Naive B cell (primary cell): ENCODE results near the gene ZNF211. TPM values are rescaled to one million over a fixed set of nuclear protein-coding genes. Genes with fewer than 3 reads are reported as not detected.
A peak's percentile ranks its signal among the peaks of the same experiment; 100 is the strongest.

Experiments
- ATAC-seq, 2 donors: fragments of 150-1000 bp; cut with Tn5 transposase; 2 replicates each; pipeline ENCODE4 v1.10.0; 2021; ENCODE audit warnings: low read depth in 2 of 2, mild to moderate bottlenecking in 2 of 2, moderate library complexity in 2 of 2
- DNase-seq: peaks from one replicate; pipeline ENCODE4 v3.0.0; 2022
- H3K27ac Mint-ChIP-seq, 6 donors: one replicate each; pipeline ENCODE4 v1.8.0; 2020 to 2022; ENCODE audit warnings: mild to moderate bottlenecking in 6 of 6, mixed read lengths in 6 of 6, moderate library complexity in 5 of 6, inconsistent platforms in 2 of 6
- H3K27me3 Mint-ChIP-seq, 3 donors: one replicate each; pipeline ENCODE4 v1.8.0; 2021 to 2022; ENCODE audit warnings: mixed read lengths in 3 of 3, mild to moderate bottlenecking in 1 of 3
- H3K36me3 Mint-ChIP-seq, 2 donors: one replicate each; pipeline ENCODE4 v1.8.0; 2020 to 2022; ENCODE audit warnings: mixed read lengths in 2 of 2, inconsistent platforms in 1 of 2, mild to moderate bottlenecking in 1 of 2
- H3K4me1 Mint-ChIP-seq, 3 donors: one replicate each; pipeline ENCODE4 v1.8.0; 2020 to 2022; ENCODE audit warnings: mixed read lengths in 3 of 3, inconsistent platforms in 1 of 3, mild to moderate bottlenecking in 1 of 3, moderate library complexity in 1 of 3
- H3K4me3 Mint-ChIP-seq, 8 donors: one replicate each; pipeline ENCODE4 v1.8.0; 2020 to 2022; ENCODE audit warnings: mild to moderate bottlenecking in 8 of 8, mixed read lengths in 8 of 8, moderate library complexity in 8 of 8, inconsistent platforms in 2 of 8
- H3K9me3 Mint-ChIP-seq, 7 donors: one replicate each; pipeline ENCODE4 v1.8.0; 2020 to 2022; ENCODE audit warnings: mixed read lengths in 7 of 7, mild to moderate bottlenecking in 5 of 7, inconsistent platforms in 2 of 7, moderate library complexity in 1 of 7
- polyA plus RNA-seq, 6 donors: library from polyadenylated mRNA; unstranded; fragments of 300-500 nt; fragmentation: Illumina TruSeq; gene quantifications; one replicate each; pipeline ENCODE4 v1.2.3, GENCODE V29; 2021; ENCODE audit warnings: low read depth in 6 of 6

ZNF211 gene
- polyA plus RNA-seq, 6 donors from 2014 or later = 17.0 to 27.4 (median 20.9) TPM; not detected in 1

DNA sequence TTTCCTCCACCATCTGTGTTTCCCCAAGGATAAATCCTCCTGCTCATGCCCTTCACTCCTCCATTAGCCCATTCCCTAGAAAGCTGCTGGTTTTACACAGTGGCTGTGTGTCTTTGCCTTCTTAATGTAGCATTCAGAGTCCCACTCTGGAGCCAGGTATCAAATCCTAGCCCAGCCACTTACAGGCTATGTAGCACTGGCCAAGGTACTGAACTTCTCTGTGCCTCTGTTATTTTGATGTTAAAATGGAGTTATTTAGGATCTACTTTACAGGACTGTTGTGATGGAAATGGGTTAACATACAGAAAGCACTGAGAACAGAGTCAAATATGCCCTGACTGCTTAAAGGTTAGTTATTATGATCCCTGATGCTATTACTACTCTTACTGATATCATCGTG is 34.3 kb downstream of the ZNF211 start:
- Mint-ChIP-seq H3K36me3 (no peaks in the 10 kb centered on the region), H3K4me3 (no peak overlapping the region), H3K27ac (no peak overlapping the region), H3K9me3 (peaks cover 0 to 2% (median 0%) of the 10 kb centered on the region in 7 donors), H3K27me3 (peaks cover 27 to 62% (median 41%) of the 10 kb centered on the region in 3 donors), H3K4me1 (peaks cover 5 to 12% (median 6%) of the 10 kb centered on the region in 3 donors)
- DNase-seq (no peak), ATAC-seq (no peak)

DNA sequence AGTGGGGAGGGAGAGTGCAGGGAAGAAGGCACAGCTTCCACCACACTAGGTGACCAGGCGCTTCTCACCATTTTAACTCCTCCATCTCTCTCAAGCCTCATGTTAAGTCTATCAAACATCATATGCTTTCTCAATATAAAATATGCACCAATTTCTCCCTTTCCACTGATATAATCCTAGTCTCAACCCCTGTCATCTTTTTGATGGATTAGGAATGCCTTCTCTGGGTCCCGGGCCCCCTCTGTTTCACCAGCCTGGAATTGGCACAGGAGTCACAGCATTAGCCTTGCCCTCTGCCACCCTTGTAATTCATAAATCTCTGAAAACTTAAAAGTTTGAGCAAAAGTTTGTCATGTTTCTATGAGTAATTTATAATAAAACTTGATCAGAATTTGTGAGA is 35.7 kb downstream of the ZNF211 start, which contains the start of gene ZSCAN4:
ZSCAN4 (plus strand) TSS at position 301 of the 400 bp plus-strand sequence. CDS start 7,211 bp downstream, outside the sequence.
- peaks cover 0 to 2% (median 0%) of the 10 kb centered on the region in 7 donors for H3K9me3 Mint-ChIP-seq
- no peak within 1 kb of the TSS for H3K27ac Mint-ChIP-seq
- peaks cover 26 to 57% (median 45%) of the 10 kb centered on the region in 3 donors for H3K27me3 Mint-ChIP-seq
- ATAC-seq (no peak), DNase-seq (no peak)
- peaks cover 5 to 11% (median 6%) of the 10 kb centered on the region in 3 donors for H3K4me1 Mint-ChIP-seq
- no peak within 1 kb of the TSS for H3K4me3 Mint-ChIP-seq
- no peaks in the 10 kb centered on the region for H3K36me3 Mint-ChIP-seq

DNA sequence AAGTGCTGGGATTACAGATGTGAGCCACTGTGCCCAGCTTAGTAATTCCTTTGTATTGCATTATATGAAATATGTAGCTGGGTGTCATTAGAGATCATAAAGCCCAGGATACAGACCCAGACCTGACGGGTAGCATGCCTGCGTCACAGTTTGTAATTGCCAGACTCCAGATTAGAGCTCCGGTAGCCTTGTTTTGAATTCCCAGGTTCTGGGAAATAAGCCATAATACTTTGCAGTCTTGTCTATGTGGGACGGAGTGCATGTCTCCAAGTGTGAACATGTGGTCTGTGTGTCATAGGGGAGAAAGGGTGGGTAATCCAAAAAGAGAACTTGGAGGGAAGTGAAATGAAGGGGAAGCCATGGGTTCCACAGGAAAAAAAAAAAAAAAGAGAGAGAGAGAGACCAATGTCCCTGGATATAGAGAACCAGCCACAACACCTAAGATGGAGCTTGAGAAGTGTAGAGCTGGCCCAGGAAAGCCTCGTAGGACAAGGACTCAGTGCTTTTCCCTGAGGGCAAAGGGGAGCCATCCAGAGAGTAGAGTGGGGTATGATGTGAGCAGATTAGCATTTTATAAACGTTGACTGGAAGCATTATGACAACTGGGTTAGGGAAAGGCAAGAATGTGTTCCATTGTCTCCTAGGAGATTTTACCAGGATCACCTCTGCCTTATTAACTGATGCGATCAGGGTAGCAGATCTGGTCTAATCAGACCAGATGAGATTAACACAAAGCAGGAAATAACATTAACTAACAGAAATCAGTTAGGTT is 38.3 kb downstream of the ZNF211 start:
- Mint-ChIP-seq H3K9me3 (peaks cover 0 to 5% (median 1%) of the 10 kb centered on the region in 7 donors), H3K4me1 (no peaks in the 10 kb centered on the region), H3K27me3 (peaks cover 10 to 34% (median 33%) of the 10 kb centered on the region in 3 donors), H3K27ac (no peak overlapping the region), H3K4me3 (no peak overlapping the region), H3K36me3 (no peaks in the 10 kb centered on the region)
- ATAC-seq (no peak), DNase-seq (no peak)

DNA sequence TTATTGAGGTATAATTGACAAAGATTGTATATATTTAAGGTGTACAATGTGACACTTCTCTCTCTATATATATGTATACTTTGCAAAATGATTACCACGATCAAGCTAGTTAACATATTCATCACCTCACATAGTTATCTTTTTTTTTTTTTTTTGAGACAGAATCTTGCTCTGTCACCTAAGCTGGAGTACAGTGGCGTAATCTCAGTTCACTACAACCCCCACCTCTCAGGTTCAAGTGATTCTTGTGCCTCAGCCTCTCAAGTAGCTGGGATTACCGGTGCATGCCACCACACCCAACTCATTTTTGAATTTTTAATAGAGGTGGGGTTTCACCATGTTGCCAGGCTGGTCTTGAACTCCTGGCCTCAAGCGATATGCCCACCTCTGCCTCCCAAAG is 39.5 kb downstream of the ZNF211 start:
- Mint-ChIP-seq H3K4me3 (no peak overlapping the region), H3K4me1 (no peaks in the 10 kb centered on the region), H3K27me3 (peaks cover 17 to 28% (median 27%) of the 10 kb centered on the region in 3 donors), H3K9me3 (peaks cover 0 to 5% (median 2%) of the 10 kb centered on the region in 7 donors), H3K27ac (no peak overlapping the region), H3K36me3 (no peaks in the 10 kb centered on the region)
- DNase-seq (no peak), ATAC-seq (no peak)

DNA sequence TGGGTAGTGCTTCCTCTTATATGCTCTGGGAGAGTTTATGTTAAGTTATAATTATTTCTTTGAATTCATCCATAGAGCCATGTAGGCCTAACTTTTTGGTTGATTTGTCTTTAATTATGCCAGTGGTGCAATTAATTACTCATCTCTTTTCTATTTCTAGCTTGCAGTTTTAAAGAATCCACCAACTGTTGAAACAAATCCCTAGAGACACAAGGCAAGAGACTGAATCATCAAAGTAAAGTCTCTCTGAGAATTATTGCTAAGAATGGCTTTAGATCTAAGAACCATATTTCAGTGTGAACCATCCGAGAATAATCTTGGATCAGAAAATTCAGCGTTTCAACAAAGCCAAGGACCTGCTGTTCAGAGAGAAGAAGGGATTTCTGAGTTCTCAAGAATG is 42.9 kb downstream of the ZNF211 start:
- no peak for DNase-seq
- ATAC-seq = no peak
- Mint-ChIP-seq H3K4me1 (no peaks in the 10 kb centered on the region), H3K9me3 (peaks cover 0 to 5% (median 2%) of the 10 kb centered on the region in 7 donors), H3K27me3 (peaks cover 13 to 27% (median 15%) of the 10 kb centered on the region in 3 donors), H3K4me3 (peak overlapping the region in 1 of 8 donors; percentile 57), H3K36me3 (no peaks in the 10 kb centered on the region), H3K27ac (no peak overlapping the region)

DNA sequence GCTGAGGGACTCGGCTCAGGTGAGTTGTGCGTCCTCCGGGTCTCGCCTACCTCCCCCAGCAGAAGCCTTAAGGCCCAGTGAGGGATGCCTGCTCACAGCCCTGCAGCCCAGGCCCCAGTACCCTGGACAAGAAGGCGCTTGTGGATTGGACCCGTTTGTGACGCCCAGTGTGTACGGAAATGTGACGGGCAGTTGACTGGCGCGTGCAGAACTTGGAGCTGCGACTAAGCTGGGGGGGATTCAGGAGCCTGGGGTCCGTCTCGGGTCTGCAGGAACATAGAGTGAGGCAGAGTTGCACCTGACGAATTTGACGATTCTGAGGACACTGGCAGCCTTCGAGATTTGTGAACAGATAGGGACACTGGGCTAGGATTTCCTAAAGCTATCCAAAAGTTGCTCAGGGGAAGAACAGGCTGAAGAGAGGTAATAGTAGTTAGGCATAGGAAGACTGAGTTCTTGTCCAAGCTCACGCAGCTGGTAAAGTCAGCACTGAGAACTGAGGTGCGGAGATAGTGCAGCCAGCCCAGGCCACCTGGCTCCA is 49.3 kb downstream of the ZNF211 start:
- Mint-ChIP-seq H3K4me3 (peak overlapping the region; percentile 92 to 100 (median 98)), H3K36me3 (peaks cover 47 to 60% of the 10 kb centered on the region in 2 donors), H3K27ac (peak overlapping the region; percentile 27 to 99 (median 95)), H3K4me1 (peaks cover 32 to 49% (median 46%) of the 10 kb centered on the region in 3 donors), H3K27me3 (peaks cover 0 to 8% (median 0%) of the 10 kb centered on the region in 3 donors), H3K9me3 (peaks cover 24 to 48% (median 36%) of the 10 kb centered on the region in 7 donors)
- ATAC-seq (no peak), DNase-seq (no peak)

DNA sequence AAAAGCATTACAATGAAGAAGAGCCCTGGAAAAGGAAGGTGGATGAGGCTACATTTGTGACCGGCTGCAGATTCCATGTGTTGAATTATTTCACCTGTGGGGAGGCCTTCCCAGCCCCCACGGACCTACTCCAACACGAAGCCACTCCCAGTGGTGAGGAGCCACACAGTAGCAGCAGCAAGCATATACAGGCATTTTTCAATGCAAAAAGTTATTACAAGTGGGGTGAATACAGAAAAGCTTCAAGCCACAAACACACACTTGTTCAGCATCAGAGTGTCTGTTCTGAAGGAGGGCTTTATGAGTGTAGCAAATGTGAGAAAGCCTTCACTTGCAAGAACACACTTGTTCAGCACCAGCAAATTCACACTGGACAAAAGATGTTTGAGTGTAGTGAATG is 53.8 kb downstream of the ZNF211 start:
- H3K27me3 Mint-ChIP-seq = no peaks in the 10 kb centered on the region
- H3K4me3 Mint-ChIP-seq = no peak overlapping the region
- H3K36me3 Mint-ChIP-seq = peaks cover 59 to 63% of the 10 kb centered on the region in 2 donors
- no peak overlapping the region for H3K27ac Mint-ChIP-seq
- DNase-seq (no peak), ATAC-seq (no peak)
- peaks cover 26 to 65% (median 58%) of the 10 kb centered on the region in 7 donors for H3K9me3 Mint-ChIP-seq
- peaks cover 27 to 45% (median 42%) of the 10 kb centered on the region in 3 donors for H3K4me1 Mint-ChIP-seq

DNA sequence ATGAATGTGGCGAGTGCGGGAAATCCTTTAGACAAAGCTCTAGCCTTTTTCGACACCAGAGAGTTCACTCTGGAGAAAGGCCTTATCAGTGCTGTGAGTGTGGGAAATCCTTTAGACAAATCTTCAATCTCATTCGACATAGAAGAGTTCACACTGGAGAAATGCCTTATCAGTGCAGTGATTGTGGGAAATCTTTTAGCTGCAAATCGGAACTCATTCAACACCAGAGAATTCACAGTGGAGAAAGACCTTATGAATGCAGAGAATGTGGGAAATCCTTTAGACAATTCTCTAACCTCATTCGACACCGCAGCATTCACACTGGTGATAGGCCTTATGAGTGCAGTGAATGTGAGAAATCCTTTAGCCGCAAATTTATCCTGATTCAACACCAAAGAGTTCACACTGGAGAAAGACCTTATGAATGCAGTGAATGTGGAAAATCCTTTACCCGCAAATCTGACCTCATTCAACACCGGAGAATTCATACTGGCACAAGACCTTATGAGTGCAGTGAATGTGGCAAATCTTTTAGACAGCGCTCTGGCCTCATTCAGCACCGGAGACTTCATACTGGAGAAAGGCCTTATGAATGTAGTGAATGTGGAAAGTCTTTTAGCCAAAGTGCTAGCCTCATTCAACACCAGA is 54.5 kb downstream of the ZNF211 start:
- ATAC-seq (no peak), DNase-seq (no peak)
- Mint-ChIP-seq H3K27ac (no peak overlapping the region), H3K27me3 (no peaks in the 10 kb centered on the region), H3K9me3 (peaks cover 26 to 62% (median 58%) of the 10 kb centered on the region in 7 donors), H3K4me3 (no peak overlapping the region), H3K4me1 (peaks cover 20 to 37% (median 35%) of the 10 kb centered on the region in 3 donors), H3K36me3 (peaks cover 56 to 57% of the 10 kb centered on the region in 2 donors)

DNA sequence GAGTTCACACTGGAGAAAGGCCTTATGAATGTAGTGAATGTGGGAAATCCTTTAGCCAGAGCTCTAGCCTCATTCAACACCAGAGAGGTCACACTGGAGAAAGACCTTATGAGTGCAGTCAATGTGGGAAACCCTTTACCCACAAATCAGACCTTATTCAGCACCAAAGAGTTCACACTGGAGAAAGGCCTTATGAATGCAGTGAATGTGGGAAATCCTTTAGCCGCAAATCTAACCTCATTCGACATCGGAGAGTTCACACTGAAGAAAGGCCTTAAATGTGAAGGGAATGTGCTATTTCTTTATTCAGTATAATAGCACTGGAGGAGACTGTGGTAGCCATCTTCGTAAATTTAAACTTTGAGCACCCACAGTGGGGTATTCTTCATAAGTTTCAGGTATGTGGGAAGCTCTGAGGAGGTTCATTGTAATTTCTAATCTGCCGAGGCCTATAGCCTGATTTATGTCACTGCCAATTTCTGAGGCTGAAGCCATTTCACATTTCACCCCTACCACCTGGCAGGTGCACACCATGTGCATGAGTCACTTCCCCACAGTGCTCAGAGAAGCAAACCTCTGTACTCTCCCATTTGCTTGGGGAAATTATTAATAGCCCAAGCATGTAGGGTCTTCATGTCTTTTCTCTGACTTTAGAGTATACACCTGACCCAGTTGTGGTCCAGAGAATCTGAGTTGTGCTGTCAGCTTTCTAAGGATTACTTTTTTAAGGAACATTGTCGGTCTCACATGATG is 55.2 kb downstream of the ZNF211 start:
- Mint-ChIP-seq H3K4me3 (no peak overlapping the region), H3K27me3 (no peaks in the 10 kb centered on the region), H3K4me1 (peaks cover 13 to 31% (median 30%) of the 10 kb centered on the region in 3 donors), H3K9me3 (peaks cover 21 to 62% (median 56%) of the 10 kb centered on the region in 7 donors), H3K36me3 (peaks cover 49 to 50% of the 10 kb centered on the region in 2 donors), H3K27ac (no peak overlapping the region)
- no peak for DNase-seq
- ATAC-seq = no peak

DNA sequence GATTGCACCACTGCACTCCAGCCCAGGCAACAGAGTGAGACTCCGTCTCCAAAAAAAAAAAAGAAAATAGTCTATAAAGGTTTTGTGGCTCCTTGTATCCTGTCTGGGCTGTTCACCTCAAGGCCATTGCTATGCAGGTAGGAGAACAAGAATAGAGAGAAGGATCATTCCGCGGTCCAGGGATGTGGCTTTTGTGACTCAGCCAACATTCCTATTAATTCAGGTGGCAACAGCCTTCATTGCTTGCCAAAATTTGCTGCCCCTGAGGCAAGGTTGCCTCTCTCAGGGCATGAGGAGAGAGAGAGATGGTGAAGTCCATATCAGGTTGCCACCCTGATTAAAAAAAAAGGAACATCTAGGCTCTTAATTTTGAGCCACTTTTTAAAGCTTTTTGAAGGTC is 56.8 kb downstream of the ZNF211 start:
- ATAC-seq (no peak), DNase-seq (no peak)
- H3K4me1 Mint-ChIP-seq = peaks cover 0 to 20% (median 20%) of the 10 kb centered on the region in 3 donors
- H3K4me3 Mint-ChIP-seq = no peak overlapping the region
- peaks cover 33 to 37% of the 10 kb centered on the region in 2 donors for H3K36me3 Mint-ChIP-seq
- H3K27ac Mint-ChIP-seq = peak overlapping the region in 1 of 6 donors; percentile 26
- peaks cover 8 to 52% (median 45%) of the 10 kb centered on the region in 7 donors for H3K9me3 Mint-ChIP-seq
- H3K27me3 Mint-ChIP-seq = no peaks in the 10 kb centered on the region
